HG03103 (cell line): ENCODE data around the gene MTHFR.

Experiments used
- ATAC-seq: cut with Tn5 transposase; IDR thresholded peaks from one replicate; pipeline ENCODE4 v1.9.1; 2021; ENCODE audit warnings: low read depth; ENCODE audit not compliant: unreplicated experiment

The MTHFR gene

DNA sequence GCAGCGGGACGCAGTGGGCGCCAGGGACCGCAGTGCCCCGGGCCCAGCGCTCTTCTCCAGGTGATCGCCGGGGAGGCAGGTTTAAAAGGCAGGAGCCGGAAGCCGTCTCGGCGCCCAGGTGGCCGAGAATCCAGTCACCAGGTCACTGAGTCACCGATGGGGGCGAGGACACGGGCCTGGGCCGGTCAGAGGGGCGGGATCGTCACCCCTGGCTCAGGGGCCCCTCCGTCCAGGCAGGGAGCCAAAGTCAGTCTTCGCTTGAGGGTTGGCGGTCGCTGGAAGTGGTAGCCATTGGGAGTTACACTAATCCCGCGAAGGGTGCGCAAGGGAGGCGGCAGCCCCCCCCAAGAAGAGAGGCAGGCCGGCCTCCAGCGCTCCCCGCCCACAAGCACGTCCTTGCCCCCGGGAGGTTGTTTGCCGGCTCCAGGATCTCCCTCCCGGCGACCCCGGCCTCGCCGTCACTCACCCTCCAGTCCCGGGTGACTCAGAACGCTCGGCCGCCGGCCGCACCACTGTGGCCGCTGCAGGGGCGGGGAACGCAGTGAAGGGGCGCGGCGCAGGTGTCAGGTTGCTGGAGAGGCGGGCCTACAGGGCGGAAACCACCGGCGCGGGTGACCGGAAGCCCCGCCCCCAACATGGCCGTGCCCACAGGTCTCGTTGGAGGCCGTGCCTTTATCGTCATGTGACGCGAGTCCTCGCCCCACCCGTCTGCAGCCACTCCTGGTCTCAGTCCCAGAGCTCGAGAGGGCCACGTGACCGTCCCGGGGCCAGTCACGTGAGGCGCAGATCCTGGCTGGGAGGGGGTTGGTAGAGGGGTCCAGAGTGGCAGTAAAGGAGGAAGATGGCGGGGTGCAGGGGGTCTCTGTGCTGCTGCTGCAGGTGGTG, at the start of gene MTHFR, which contains the start of gene CLCN6:
Gene MTHFR (minus strand): TSS at position 543 of the 885 bp plus-strand sequence. CDS start 2,848 bp downstream, outside the sequence.
Gene CLCN6 (plus strand): TSS at position 770 of the 885 bp plus-strand sequence. CDS start 72 bp downstream, at position 842.
- peak; percentile 77 for ATAC-seq

- ATAC-seq = no peak
Observed at GRCh38 chr1:11855430-11855829, 49.7 kb upstream of the MTHFR start.

GRCh38 chr1:11854519-11854918, 48.8 kb upstream of the MTHFR start:
- ATAC-seq = no peak

DNA sequence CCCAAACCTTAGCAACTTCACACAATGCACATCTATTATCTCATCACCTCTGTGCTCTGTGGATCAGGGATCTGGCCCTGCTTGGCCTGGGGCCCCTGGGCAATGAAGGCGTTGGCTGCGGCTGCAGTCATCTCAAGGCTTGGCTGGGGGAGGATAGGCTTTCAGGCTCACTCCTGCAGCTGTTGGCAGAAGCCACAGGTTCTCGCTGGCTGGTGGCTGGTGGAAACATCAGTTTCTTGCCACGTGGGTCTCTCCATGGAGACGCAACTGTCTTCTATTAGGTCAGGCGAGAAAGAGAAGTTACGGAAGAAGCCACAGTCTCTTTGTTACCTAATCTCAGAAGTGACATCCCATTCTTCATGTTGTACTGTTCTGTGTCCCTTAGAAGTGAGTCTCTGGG, 45.4 kb upstream of the MTHFR start:
- no peak for ATAC-seq

DNA sequence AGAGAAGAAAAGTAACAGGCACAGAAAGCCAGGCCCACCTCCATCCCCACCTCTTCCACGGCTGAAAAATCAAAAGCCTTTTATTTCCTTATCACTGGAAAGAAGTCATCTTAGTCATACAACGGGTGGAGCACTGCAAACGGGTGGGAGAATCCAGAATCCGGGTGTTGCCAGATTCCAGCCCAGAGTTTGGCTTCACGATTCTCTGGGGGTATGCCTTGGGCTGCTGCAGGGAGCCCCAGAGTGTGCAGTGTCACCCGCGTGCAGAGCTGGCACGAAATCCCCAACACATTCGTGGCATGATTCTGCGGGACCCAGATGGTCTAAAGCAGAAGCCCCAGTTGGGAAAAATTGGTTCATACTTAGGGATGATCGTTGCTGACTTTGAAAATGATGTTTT, 44.4 kb upstream of the MTHFR start:
- no peak for ATAC-seq

GRCh38 chr1:11848373-11848700, 42.6 kb upstream of the MTHFR start:
- no peak for ATAC-seq

- no peak for ATAC-seq
Observed at GRCh38 chr1:11847667-11848372, 42.1 kb upstream of the MTHFR start, which contains the start of gene NPPA. TSS of gene NPPA (minus strand) at chr1:11847783. CDS start at chr1:11847684, 99 bp downstream.

GRCh38 chr1:11845641-11846335, 40.0 kb upstream of the MTHFR start:
- ATAC-seq = no peak

DNA sequence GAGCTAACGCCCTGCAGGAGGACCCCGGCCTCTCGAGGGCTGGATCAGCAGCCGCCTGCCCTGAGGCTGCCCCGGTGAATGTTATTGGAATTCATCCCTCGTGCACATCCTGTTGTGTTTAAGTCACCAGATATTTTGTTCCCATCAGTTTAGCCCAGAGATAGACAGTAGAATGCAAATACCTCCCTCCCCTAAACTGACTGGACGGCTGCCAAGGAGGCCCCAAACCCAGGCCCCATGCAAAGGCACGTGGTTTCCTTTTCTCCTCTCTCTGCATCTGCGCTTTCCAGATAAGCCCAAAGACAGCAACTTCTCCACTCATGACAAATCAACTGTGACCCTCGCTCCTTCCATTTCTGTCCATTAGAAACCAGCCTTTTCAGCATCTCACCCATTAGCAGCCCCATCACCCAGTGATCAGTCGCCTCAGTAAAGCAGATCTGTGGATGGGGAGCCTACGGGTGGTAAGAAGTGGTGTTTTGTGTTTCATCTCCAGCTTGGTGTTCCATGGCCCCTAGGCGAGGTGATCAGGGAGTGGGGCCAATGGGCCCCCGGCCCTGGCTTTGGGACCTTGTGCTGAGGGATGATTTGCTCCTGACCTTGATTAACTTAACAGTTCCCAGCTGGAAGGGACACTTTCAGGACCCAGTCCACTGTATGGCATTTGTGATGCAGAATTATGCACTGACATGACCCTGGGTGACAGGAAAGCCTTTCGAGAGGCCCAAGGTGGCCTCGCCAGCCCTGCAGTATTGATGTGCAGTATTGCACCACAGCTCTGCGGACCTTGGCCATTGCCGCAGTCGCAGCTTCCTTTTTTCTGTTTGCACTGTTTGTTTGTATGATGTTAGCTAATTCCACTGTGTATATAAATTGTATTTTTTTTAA, 36.6 kb upstream of the MTHFR start:
- peak; percentile 60 for ATAC-seq

DNA sequence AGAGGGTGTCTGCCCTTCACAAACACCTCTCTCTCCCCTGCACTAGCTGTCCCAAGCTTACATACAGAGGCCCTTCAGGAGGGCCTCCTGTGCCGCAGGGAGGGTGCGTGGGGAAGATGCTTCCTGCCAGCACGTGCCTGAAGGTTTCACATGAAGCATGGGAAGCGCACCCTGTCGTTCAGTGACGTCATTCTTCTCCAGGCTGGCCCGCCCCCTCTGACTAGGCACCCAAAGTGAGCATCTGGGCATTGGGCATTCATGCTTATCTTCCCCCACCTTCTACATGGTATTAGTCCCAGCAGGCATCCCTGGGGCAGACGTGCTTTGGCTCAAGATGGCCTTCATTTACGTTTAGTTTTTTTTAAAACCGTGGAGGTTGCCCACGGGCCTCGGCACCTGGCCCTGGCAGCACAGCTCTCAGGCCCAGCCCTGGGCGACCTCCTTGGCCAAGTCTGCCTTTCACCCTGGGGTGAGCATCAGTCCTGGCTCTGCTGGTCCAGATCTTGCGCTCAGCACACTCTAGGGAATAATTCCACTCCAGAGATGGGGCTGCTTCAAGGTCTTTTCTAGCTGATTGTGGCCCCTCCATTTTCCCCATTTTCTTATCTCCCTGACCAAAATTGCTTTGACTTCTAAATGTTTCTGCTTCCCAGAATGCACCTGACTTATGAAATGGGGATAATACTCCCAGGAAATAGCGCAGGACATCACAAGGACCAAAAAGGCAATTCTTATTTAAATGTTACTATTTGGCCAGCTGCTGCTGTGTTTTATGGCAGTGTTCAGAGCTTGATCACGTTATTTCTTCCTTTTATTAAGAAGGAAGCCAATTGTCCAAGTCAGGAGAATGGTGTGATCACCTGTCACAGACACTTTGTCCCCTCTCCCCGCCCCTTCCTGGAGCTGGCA, 35.7 kb upstream of the MTHFR start:
- no peak for ATAC-seq

DNA sequence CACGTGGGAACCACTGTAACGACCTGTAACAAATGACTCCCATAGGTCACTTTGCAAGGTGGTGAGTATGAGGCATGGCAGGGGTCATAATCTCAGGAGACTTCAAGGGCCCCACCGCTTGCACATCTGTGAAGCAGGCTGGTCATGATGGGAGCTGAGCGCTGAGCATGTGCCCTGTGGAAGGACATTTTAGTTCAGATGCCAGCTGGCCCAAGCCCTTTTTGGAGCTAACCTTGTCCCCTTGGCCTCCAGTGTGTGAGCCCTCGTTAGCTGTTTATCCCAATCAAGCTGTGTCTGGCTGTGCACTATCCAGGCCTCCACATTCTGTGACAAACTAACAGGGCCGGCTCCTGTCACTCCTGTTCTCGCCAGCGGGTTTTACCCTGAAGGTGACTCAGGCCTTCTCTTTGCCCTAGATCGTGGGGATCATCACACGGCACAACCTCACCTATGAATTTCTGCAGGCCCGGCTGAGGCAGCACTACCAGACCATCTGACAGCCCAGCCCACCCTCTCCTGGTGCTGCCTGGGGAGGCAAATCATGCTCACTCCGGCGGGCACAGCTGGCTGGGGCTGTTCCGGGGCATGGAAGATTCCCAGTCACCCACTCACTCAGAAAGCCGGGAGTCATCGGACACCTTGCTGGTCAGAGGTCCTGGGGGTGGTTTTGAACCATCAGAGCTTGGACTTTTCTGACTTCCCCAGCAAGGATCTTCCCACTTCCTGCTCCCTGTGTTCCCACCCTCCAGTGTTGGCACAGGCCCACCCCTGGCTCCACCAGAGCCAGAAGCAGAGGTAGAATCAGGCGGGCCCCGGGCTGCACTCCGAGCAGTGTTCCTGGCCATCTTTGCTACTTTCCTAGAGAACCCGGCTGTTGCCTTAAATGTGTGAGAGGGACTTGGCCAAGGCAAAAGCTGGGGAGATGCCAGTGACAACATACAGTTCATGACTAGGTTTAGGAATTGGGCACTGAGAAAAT, 34.3 kb upstream of the MTHFR start:
- ATAC-seq = no peak

DNA sequence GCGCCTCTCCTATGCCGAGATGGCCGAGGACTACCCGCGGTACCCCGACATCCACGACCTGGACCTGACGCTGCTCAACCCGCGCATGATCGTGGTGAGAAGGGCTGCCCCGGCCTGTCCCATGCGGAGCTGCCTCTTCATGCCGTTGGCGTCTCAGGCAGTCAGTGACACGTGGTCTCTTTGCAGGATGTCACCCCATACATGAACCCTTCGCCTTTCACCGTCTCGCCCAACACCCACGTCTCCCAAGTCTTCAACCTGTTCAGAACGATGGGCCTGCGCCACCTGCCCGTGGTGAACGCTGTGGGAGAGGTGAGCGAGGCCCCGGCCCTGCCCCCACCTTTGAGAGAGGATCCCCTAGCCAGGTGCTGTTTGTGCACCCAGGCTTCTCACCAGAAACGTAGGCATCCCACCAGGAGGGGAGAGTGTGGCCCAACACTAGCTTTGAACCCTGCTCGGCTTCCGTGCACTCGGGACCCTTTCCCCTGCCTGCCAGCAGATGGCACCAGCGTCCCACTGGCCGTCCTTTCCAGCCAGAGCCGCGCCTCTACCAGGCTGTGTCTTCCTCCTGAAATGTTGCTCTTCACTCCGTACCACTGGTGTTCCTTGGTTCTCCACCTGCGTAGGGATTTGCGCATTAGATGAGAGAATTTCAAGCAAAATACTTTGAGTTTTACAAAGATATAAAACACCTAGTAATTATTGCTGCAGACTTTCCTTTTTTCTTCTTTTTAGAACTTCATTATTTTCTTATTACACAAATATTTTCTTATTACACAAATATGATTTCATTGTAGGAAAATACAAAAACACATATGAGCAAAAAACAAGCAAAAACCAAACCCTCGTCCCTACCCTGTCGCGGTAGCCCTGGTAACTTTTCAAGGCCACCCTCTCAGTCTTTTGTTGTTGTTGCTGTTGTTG, 32.8 kb upstream of the MTHFR start:
- ATAC-seq = no peak

DNA sequence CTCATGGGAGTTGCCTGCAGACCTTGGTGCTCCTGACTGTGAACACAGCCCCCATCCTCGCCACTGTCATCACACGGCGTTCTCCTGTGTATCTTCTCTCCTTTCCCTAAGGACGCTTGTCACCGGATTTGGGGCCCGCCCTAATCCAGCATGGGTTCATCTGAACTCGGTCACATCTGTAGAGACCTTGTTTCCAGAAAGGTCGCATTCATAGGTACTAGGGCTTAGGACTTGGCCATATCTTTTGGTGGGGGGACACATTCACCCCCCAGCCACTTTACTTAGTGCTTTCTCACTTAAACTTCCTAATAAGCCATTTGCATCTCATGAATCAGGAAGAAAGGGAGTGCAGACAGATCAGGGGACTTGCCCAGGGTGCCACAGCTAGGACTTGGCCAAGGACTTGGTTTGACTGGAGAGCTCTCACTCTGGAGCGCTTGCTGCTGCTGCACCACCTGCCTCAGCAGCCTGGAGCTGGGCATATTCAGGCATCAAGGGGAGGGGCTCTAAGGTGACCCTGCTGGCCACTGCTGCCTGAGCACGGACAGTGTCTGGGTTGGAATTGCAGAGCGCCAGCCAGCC, 32.1 kb upstream of the MTHFR start:
- no peak for ATAC-seq

DNA sequence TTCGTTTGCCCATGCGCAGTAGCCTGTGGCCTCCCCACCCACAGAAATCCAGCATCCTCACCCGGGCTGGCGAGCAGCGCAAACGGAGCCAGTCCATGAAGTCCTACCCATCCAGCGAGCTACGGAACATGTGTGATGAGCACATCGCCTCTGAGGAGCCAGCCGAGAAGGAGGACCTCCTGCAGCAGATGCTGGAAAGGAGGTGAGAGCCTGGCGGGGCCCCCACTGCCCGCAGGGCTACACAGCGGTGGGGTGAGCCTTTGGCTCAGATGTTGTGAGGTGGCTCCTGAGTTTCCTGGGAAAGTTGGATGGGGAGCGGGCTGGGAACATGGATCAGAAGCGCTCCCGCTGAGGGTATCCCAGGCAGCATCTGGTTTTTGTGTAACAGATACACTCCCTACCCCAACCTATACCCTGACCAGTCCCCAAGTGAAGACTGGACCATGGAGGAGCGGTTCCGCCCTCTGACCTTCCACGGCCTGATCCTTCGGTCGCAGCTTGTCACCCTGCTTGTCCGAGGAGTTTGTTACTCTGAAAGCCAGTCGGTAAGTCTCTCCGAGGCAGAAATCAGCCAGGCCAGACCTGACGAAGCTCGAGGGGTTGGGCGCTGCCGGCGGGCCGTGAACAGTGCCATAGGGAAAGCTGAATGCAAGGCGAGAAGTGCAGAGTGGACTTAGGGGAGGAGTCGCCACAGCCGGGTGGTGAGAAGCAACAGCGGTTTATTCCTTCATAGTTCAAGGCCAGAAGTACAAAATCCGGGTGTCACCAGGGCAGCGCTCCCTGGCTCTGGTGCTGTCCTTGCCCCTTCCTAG, 31.4 kb upstream of the MTHFR start:
- no peak for ATAC-seq

DNA sequence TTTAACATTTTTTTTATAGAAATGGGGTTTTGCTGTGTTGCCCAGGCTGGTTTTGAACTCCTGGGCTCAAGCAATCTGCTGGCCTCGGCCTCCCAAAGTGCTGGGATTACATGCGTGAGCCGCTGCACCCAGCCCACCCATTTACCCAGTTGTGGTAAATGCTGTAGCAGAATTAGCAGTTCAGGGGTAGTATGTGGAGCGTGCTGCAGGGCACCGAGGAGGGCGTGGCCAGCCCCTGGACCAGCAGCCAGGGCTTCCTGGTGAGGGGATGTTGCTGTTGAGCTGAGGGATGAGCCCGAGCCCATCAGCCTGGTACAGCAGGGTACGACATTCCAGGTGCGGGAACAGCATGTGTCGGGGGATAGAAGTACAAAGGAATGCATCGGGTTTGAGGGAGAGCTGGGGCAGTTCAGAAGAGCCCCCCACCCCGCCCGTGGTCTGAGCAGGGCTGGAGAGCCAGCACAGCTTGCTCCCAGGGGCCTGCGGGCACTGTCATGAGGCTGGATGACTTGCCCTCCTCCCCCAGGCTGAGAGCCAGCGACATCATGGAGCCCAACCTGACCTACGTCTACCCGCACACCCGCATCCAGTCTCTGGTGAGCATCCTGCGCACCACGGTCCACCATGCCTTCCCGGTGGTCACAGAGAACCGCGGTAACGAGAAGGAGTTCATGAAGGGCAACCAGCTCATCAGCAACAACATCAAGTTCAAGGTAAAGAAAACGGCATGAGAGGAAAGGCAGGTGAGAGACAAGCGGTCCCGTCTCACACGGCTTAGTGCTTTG, 29.9 kb upstream of the MTHFR start:
- no peak for ATAC-seq
